ENCODE measurements around the gene CBLN4. TPM values are rescaled to one million over a fixed set of nuclear protein-coding genes. Genes with fewer than 3 reads are reported as not detected.

CBLN4 gene
- total RNA-seq, 1 experiment from 2014 or later: not detected

DNA sequence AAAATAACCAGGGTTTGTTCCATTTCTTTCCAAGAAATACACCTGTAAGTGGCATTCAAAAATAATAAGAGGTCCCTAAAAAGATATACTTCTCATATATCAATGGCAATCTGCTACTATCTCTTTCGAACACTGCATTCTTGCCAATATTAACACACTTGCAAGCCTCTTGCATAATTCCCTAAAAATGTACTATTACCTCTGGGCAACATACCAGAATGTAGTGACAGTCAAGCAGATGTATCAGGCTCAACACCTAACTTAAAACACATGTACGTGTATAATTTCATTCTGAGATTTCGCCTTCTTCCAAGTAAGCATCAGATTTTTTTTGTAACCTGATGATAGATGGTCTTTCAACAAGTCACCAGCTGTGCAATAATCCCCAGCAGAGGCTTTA is 3.4 kb downstream of the CBLN4 start:
- Mint-ChIP-seq H3K27ac (no peak overlapping the region), H3K9me3 (peaks cover 56% of the 10 kb centered on the region), H3K4me3 (no peak overlapping the region), H3K27me3 (ENCODE audit: low read depth) (peaks cover 13% of the 10 kb centered on the region; the same call in 1 of the 2 replicates), H3K4me1 (no peaks in the 10 kb centered on the region), H3K36me3 (peaks cover 57% of the 10 kb centered on the region)
- no peak for DNase-seq (ENCODE audit: low spot score)
- no peak for ATAC-seq
- TF ChIP-seq ZBTB21 (CRISPR knock-in tag; IDR thresholded peaks at IDR 0.05; ENCODE audit: borderline replicate concordance) (no peak), CBFB (CRISPR knock-in tag; IDR thresholded peaks at IDR 0.05; ENCODE audit: low read depth) (no peak), JAZF1 (CRISPR knock-in tag; IDR thresholded peaks at IDR 0.05) (no peak), NFE2L1 (CRISPR knock-in tag; IDR thresholded peaks at IDR 0.05) (no peak), GTF2I (CRISPR knock-in tag; conservative IDR thresholded peaks at IDR 0.05) (no peak)
- TF ChIP-seq, protein P1, sequence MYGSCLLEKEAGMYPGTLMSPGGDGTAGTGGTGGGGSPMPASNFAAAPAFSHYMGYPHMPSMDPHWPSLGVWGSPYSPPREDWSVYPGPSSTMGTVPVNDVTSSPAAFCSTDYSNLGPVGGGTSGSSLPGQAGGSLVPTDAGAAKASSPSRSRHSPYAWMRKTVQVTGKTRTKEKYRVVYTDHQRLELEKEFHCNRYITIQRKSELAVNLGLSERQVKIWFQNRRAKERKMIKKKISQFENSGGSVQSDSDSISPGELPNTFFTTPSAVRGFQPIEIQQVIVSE (CRISPR knock-in tag; IDR thresholded peaks at IDR 0.05; ENCODE audit: borderline replicate concordance): no peak
- TF ChIP-seq, protein P2, sequence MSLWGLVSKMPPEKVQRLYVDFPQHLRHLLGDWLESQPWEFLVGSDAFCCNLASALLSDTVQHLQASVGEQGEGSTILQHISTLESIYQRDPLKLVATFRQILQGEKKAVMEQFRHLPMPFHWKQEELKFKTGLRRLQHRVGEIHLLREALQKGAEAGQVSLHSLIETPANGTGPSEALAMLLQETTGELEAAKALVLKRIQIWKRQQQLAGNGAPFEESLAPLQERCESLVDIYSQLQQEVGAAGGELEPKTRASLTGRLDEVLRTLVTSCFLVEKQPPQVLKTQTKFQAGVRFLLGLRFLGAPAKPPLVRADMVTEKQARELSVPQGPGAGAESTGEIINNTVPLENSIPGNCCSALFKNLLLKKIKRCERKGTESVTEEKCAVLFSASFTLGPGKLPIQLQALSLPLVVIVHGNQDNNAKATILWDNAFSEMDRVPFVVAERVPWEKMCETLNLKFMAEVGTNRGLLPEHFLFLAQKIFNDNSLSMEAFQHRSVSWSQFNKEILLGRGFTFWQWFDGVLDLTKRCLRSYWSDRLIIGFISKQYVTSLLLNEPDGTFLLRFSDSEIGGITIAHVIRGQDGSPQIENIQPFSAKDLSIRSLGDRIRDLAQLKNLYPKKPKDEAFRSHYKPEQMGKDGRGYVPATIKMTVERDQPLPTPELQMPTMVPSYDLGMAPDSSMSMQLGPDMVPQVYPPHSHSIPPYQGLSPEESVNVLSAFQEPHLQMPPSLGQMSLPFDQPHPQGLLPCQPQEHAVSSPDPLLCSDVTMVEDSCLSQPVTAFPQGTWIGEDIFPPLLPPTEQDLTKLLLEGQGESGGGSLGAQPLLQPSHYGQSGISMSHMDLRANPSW (CRISPR knock-in tag; conservative IDR thresholded peaks at IDR 0.05; ENCODE audit: low read depth): no peak
- TF ChIP-seq, protein P3, sequence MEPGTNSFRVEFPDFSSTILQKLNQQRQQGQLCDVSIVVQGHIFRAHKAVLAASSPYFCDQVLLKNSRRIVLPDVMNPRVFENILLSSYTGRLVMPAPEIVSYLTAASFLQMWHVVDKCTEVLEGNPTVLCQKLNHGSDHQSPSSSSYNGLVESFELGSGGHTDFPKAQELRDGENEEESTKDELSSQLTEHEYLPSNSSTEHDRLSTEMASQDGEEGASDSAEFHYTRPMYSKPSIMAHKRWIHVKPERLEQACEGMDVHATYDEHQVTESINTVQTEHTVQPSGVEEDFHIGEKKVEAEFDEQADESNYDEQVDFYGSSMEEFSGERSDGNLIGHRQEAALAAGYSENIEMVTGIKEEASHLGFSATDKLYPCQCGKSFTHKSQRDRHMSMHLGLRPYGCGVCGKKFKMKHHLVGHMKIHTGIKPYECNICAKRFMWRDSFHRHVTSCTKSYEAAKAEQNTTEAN (CRISPR knock-in tag; IDR thresholded peaks at IDR 0.05): no peak
- TF ChIP-seq, protein P4, sequence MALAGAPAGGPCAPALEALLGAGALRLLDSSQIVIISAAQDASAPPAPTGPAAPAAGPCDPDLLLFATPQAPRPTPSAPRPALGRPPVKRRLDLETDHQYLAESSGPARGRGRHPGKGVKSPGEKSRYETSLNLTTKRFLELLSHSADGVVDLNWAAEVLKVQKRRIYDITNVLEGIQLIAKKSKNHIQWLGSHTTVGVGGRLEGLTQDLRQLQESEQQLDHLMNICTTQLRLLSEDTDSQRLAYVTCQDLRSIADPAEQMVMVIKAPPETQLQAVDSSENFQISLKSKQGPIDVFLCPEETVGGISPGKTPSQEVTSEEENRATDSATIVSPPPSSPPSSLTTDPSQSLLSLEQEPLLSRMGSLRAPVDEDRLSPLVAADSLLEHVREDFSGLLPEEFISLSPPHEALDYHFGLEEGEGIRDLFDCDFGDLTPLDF (CRISPR knock-in tag; IDR thresholded peaks at IDR 0.05): no peak
- ChIA-PET POLR2A (no interaction called here), CTCF (no interaction called here)

DNA sequence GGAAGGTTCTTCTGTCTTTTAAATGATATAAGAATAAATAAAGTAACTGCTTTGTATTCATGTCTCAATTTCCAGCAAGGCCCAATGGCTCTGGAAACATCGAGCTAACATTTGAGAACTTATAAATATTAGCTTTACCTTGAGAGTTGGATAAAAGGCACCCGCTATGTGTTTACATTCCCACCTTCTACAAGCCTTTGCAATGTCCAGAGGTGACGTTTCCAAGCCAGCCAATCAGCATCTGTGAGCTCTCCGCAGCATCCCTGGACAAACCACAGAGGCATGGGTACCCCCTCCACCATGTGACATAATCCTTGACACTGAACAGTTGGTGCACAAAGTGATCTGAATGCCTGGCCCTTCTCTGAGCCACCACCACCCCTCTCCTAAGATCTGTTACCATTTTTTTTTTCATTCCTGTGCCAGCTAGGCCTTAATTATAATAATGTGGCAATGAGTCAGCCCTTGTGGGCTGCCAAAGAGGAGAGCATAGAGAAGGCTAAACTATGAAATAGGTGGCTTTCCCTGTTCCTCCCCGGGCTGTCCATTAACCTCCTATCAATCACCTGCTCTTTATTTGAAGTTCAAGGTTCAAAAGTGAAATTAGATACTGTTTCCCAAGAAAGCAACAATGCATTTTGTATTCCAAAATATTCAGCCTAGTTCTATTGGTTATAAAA is 4.1 kb downstream of the CBLN4 start:
- H3K27me3 Mint-ChIP-seq (ENCODE audit: low read depth): peaks cover 14% of the 10 kb centered on the region; the same call in 1 of the 2 replicates
- no peak for DNase-seq (ENCODE audit: low spot score)
- no peak for ATAC-seq
- H3K9me3 Mint-ChIP-seq: peaks cover 57% of the 10 kb centered on the region
- H3K36me3 Mint-ChIP-seq: peaks cover 56% of the 10 kb centered on the region
- ChIA-PET POLR2A (no interaction called here), CTCF (no interaction called here)
- no peak overlapping the region for H3K4me3 Mint-ChIP-seq
- TF ChIP-seq, protein P5, sequence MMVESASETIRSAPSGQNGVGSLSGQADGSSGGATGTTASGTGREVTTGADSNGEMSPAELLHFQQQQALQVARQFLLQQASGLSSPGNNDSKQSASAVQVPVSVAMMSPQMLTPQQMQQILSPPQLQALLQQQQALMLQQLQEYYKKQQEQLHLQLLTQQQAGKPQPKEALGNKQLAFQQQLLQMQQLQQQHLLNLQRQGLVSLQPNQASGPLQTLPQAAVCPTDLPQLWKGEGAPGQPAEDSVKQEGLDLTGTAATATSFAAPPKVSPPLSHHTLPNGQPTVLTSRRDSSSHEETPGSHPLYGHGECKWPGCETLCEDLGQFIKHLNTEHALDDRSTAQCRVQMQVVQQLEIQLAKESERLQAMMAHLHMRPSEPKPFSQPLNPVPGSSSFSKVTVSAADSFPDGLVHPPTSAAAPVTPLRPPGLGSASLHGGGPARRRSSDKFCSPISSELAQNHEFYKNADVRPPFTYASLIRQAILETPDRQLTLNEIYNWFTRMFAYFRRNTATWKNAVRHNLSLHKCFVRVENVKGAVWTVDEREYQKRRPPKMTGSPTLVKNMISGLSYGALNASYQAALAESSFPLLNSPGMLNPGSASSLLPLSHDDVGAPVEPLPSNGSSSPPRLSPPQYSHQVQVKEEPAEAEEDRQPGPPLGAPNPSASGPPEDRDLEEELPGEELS (CRISPR knock-in tag; IDR thresholded peaks at IDR 0.05): no peak
- TF ChIP-seq HMGA2 (CRISPR knock-in tag; IDR thresholded peaks at IDR 0.05): no peak
- TF ChIP-seq, protein P6, sequence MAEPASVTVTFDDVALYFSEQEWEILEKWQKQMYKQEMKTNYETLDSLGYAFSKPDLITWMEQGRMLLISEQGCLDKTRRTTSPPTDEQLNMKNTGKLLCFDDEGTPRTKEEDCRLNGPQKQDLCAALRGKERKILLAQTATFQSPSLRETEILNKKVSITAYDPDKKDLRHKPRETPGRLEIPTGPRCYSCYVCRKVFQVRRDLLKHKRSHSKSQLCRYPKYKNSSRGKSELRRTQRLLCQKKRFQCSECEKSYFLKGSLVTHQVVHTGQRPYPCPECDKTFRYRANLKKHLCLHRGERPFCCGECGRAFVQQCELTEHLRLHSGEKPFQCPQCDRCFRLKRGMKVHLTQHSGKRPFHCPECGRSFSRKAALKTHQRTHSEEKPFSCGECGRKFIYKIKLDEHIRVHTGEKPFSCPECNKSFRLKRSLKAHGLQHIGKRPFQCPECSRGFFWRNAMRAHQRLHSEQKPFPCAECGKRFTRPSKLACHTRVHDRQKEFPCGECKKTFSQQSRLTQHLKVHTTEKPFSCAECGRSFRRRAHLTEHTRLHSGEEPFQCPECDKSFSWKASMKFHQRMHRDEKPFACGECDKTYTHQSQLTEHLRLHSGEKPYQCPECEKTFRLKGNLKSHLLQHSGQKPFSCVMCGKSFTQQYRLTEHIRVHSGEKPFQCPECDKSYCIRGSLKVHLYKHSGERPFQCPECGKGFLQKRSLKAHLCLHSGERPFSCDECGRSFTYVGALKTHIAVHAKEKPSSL (CRISPR knock-in tag; conservative IDR thresholded peaks at IDR 0.05): no peak
- H3K4me1 Mint-ChIP-seq: no peaks in the 10 kb centered on the region
- H3K27ac Mint-ChIP-seq: no peak overlapping the region

Data from WTC11 (cell line).